CD4-positive, alpha-beta T cell (primary cell): ENCODE data around the gene TNS3. TPM values are rescaled to one million over a fixed set of nuclear protein-coding genes. Genes with fewer than 3 reads are reported as not detected.

Source experiments
- ATAC-seq: fragments of 200-7000 bp; cut with Tn5 transposase; one replicate; pipeline ENCODE4 v1.10.0; 2022; ENCODE audit warnings: mild to moderate bottlenecking; ENCODE audit not compliant: poor library complexity
- CTCF ChIA-PET: fragments of 350-600 bp; sonication (Branson Sonifier 250); formaldehyde crosslinking; loops from one replicate; lab custom pipeline; 2021; ENCODE audit warnings: antibody characterized with exemption, inconsistent platforms; lab: Charles Lee
- POLR2A ChIA-PET: fragments of 350-600 bp; sonication (Branson Sonifier 250); formaldehyde crosslinking; loops from one replicate; lab custom pipeline; 2021; ENCODE audit warnings: antibody characterized with exemption, inconsistent platforms; lab: Charles Lee
- DNase-seq, 14 experiments: peaks; one replicate each; pipeline ENCODE4 v3.0.0-alpha.2; 2013 to 2020; ENCODE audit warnings: mixed read lengths in 2 of 14
- H3K27ac ChIP-seq, 2 donors: one replicate each; pipeline versions ENCODE4 v1.5.1 to v1.7.0; 2013; ENCODE audit warnings: low read length in 2 of 2, low read depth in 1 of 2, mild to moderate bottlenecking in 1 of 2
- H3K27me3 ChIP-seq, 2 experiments: 1 replicate in 1 of 2; 2 replicates in 1 of 2; pipeline versions ENCODE4 v1.6.1 to v1.7.0; 2013; ENCODE audit warnings: low read length in 2 of 2, control low read depth in 1 of 2, mild to moderate bottlenecking in 1 of 2, moderate library complexity in 1 of 2; ENCODE audit not compliant: insufficient read depth in 2 of 2, control insufficient read depth in 1 of 2
- H3K36me3 ChIP-seq: one replicate; pipeline ENCODE4 v1.6.1; 2013; ENCODE audit warnings: low read length, control low read depth; ENCODE audit not compliant: insufficient read depth
- H3K4me1 ChIP-seq: one replicate; pipeline ENCODE4 v1.6.1; 2013; ENCODE audit warnings: low read length, control low read depth; ENCODE audit not compliant: insufficient read depth
- H3K4me3 ChIP-seq: one replicate; pipeline ENCODE4 v1.5.1; 2013; ENCODE audit warnings: mild to moderate bottlenecking, low read length, moderate library complexity
- H3K9me3 ChIP-seq, 2 experiments: 1 replicate in 1 of 2; 2 replicates in 1 of 2; pipeline versions ENCODE4 v1.6.1 to v1.7.0; 2013; ENCODE audit warnings: low read length in 2 of 2, mild to moderate bottlenecking in 2 of 2, control low read depth in 1 of 2, moderate library complexity in 1 of 2; ENCODE audit not compliant: control insufficient read depth in 1 of 2, insufficient read depth in 1 of 2
- H3K27ac Mint-ChIP-seq: one replicate; pipeline ENCODE4 v1.8.0; 2020; ENCODE audit warnings: mixed read lengths
- H3K27me3 Mint-ChIP-seq: one replicate; pipeline ENCODE4 v1.8.0; 2021; ENCODE audit warnings: mixed read lengths
- H3K36me3 Mint-ChIP-seq: one replicate; pipeline ENCODE4 v1.8.0; 2021; ENCODE audit warnings: low read depth, mixed read lengths
- H3K4me1 Mint-ChIP-seq: one replicate; pipeline ENCODE4 v1.8.0; 2021; ENCODE audit warnings: low read depth, mixed read lengths
- H3K4me3 Mint-ChIP-seq: one replicate; pipeline ENCODE4 v1.8.0; 2020; ENCODE audit warnings: mild to moderate bottlenecking, mixed read lengths
- H3K9me3 Mint-ChIP-seq: one replicate; pipeline ENCODE4 v1.8.0; 2020; ENCODE audit warnings: mixed read lengths
- CTCF ChIP-seq: fragments of 200-600 bp; IDR thresholded peaks from one replicate; pipeline ENCODE4 v1.8.0; 2022; ENCODE audit warnings: antibody characterized with exemption, mild to moderate bottlenecking
- intact Hi-C, 2 experiments: fragments of 100-400 bp; cut with DNase I in 1 of 2; cut with micrococcal nuclease in 1 of 2; formaldehyde crosslinking; loops; one replicate each; pipeline versions ENCODE4 v1.15.1 to v1.9.0; 2023 to 2025; cut with DNase I, micrococcal nuclease
- total RNA-seq, 174 experiments: library from RNA in 2 of 174; stranded (reverse) in 2 of 174; gene quantifications; one replicate each; pipeline ENCODE4 v1.2.3 and lab custom pipeline; 2021 to 2026

The TNS3 gene
- total RNA-seq, 2 experiments from 2014 or later, result 0.16 to 0.47 TPM

GRCh38 chr7:47231627-47232026, 350.3 kb downstream of the TNS3 start:
- TF ChIP-seq CTCF, result no peak
- ATAC-seq (no peak), DNase-seq (no peak)
- no peaks in the 10 kb centered on the region for H3K4me1 Mint-ChIP-seq
- Histone ChIP-seq H3K27me3 (peaks cover 4% of the 10 kb centered on the region in 2 experiments), H3K9me3 (peaks cover 0 to 15% of the 10 kb centered on the region in 2 experiments), H3K36me3 (no peaks in the 10 kb centered on the region), H3K4me1 (no peaks in the 10 kb centered on the region), H3K27ac (no peak overlapping the region), H3K4me3 (no peak overlapping the region)
- H3K36me3 Mint-ChIP-seq, result no peaks in the 10 kb centered on the region
- ChIA-PET POLR2A (no interaction called here), CTCF (no interaction called here)
- no peak overlapping the region for H3K4me3 Mint-ChIP-seq
- H3K27me3 Mint-ChIP-seq, result peaks cover 5% of the 10 kb centered on the region
- H3K27ac Mint-ChIP-seq, result no peak overlapping the region
- intact Hi-C loops, result no loop called here
- peaks cover 2% of the 10 kb centered on the region for H3K9me3 Mint-ChIP-seq

GRCh38 chr7:47231032-47231431, 350.9 kb downstream of the TNS3 start:
- H3K4me3 Mint-ChIP-seq, result no peak overlapping the region
- H3K27me3 ChIP-seq, result peaks cover 4% of the 10 kb centered on the region in 2 experiments
- POLR2A ChIA-PET, result no interaction called here
- H3K36me3 ChIP-seq, result no peaks in the 10 kb centered on the region
- no peak for ATAC-seq
- TF ChIP-seq CTCF, result no peak
- CTCF ChIA-PET, result no interaction called here
- H3K9me3 ChIP-seq, result peaks cover 0 to 15% of the 10 kb centered on the region in 2 experiments
- no peak overlapping the region for H3K27ac ChIP-seq
- H3K9me3 Mint-ChIP-seq, result peaks cover 2% of the 10 kb centered on the region
- DNase-seq, result no peak
- no peaks in the 10 kb centered on the region for H3K4me1 ChIP-seq
- no peaks in the 10 kb centered on the region for H3K4me1 Mint-ChIP-seq
- H3K36me3 Mint-ChIP-seq, result no peaks in the 10 kb centered on the region
- H3K27ac Mint-ChIP-seq, result no peak overlapping the region
- H3K4me3 ChIP-seq, result no peak overlapping the region
- H3K27me3 Mint-ChIP-seq, result peaks cover 5% of the 10 kb centered on the region
- intact Hi-C loops, result no loop called here

GRCh38 chr7:47228386-47229014, 353.4 kb downstream of the TNS3 start:
- intact Hi-C loops, result no loop called here
- Histone ChIP-seq H3K36me3 (no peaks in the 10 kb centered on the region), H3K27ac (no peak overlapping the region), H3K9me3 (peaks cover 0 to 15% of the 10 kb centered on the region in 2 experiments), H3K27me3 (peaks cover 4% of the 10 kb centered on the region in 2 experiments), H3K4me1 (no peaks in the 10 kb centered on the region), H3K4me3 (no peak overlapping the region)
- Mint-ChIP-seq H3K27ac (no peak overlapping the region), H3K27me3 (peaks cover 8% of the 10 kb centered on the region), H3K36me3 (no peaks in the 10 kb centered on the region), H3K9me3 (no peaks in the 10 kb centered on the region), H3K4me3 (no peak overlapping the region), H3K4me1 (no peaks in the 10 kb centered on the region)
- no peak for ATAC-seq
- no peak for DNase-seq
- ChIA-PET POLR2A (no interaction called here), CTCF (no interaction called here)
- TF ChIP-seq CTCF, result no peak
